SU-DHL-6 (cell line): Measurements from ENCODE around the gene GYG1.

Experiments used
- EZH2phosphoT487 ChIP-seq: fragments of 200-600 bp; sonication (generic), shearing (Covaris generic); conservative IDR thresholded peaks from 2 replicates; pipeline ENCODE4 v1.6.1; 2018; ENCODE audit warnings: mild to moderate bottlenecking, antibody characterized with exemption, low read length, moderate library complexity, mixed read lengths
- TF ChIP-seq, protein P1 (sequence below): fragments of 200-600 bp; sonication (generic); IDR thresholded peaks from one replicate; pipeline ENCODE4 v1.5.1; 2017; ENCODE audit warnings: antibody characterized with exemption, mild to moderate bottlenecking, low read length, moderate library complexity; ENCODE audit not compliant: insufficient read depth, poor library complexity, severe bottlenecking

DNA sequence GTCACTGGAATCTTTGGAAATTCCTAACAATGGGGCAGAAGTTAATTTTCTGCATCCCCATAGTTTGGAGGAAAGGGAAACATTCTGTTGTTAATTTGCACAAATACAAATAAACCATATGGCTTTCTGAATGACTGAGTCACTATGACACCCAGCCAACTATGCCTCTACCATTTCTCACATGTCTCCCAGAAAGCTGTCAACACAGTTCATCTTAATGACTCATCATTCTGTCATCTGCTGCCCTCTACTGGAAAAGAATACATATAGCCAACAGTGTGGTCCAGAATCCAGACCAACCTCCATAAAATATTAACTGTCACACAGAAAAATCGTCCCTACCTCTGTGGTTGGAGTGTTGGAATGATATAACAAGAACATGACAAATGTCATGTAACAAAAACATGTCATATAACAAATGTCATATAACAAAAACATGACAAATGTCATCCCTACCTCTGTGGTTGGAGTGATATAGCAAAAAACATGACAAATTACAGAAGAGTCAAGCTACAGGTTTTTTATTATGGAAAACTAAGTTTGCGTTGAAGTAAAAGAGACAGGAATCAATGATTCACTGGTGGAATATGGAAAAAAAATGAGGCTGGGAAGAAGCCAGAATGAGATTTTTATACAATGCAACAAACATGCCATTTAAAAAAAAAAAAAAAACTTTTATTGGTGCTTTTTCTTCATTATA, 47.7 kb upstream of the GYG1 start:
- TF ChIP-seq, protein P1, sequence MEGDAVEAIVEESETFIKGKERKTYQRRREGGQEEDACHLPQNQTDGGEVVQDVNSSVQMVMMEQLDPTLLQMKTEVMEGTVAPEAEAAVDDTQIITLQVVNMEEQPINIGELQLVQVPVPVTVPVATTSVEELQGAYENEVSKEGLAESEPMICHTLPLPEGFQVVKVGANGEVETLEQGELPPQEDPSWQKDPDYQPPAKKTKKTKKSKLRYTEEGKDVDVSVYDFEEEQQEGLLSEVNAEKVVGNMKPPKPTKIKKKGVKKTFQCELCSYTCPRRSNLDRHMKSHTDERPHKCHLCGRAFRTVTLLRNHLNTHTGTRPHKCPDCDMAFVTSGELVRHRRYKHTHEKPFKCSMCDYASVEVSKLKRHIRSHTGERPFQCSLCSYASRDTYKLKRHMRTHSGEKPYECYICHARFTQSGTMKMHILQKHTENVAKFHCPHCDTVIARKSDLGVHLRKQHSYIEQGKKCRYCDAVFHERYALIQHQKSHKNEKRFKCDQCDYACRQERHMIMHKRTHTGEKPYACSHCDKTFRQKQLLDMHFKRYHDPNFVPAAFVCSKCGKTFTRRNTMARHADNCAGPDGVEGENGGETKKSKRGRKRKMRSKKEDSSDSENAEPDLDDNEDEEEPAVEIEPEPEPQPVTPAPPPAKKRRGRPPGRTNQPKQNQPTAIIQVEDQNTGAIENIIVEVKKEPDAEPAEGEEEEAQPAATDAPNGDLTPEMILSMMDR, result peak; percentile 55
- TF ChIP-seq EZH2phosphoT487, result no peak
